HCT116 (cell line): ENCODE measurements around the gene FBXL19.

Experiments
- CBX3 ChIP-seq: IDR thresholded peaks from 2 replicates; pipeline ENCODE4 v1.6.1; 2012; ENCODE audit warnings: low read depth
- CEBPB ChIP-seq: IDR thresholded peaks from 2 replicates; pipeline ENCODE4 v1.6.1; 2012; ENCODE audit warnings: low read depth
- JUND ChIP-seq: IDR thresholded peaks from 2 replicates; pipeline ENCODE4 v1.6.1; 2012
- POLR2A ChIP-seq: IDR thresholded peaks from 2 replicates; pipeline ENCODE4 v1.7.0; 2011; ENCODE audit warnings: borderline replicate concordance; ENCODE audit not compliant: insufficient read depth, insufficient read length; ENCODE audit errors: extremely low read depth
- POLR2AphosphoS5 ChIP-seq: IDR thresholded peaks from 2 replicates; pipeline ENCODE4 v1.6.1; 2011; ENCODE audit warnings: mild to moderate bottlenecking, low read depth, low read length, moderate library complexity
- SP1 ChIP-seq: IDR thresholded peaks from 2 replicates; pipeline ENCODE4 v1.6.1; 2012; ENCODE audit warnings: low read depth
- YY1 ChIP-seq: IDR thresholded peaks from 2 replicates; pipeline ENCODE4 v1.6.1; 2011; ENCODE audit warnings: low read length, low read depth, moderate library complexity, mild to moderate bottlenecking; ENCODE audit not compliant: insufficient replicate concordance; ENCODE audit errors: extremely low read depth
- TF ChIP-seq, protein P1 (sequence below): IDR thresholded peaks from 2 replicates; pipeline ENCODE4 v1.6.1; 2012; ENCODE audit warnings: low read depth
- TF ChIP-seq, protein P2 (sequence below), 3 experiments: fragments of 200-600 bp in 1 of 3; sonication (generic) in 1 of 3; IDR thresholded peaks in 2 of 3; conservative IDR thresholded peaks in 1 of 3; 2 replicates each; pipeline ENCODE4 v1.5.1; 2012 to 2017; ENCODE audit warnings: low read depth in 2 of 3, low read length in 2 of 3, antibody characterized with exemption in 1 of 3, borderline replicate concordance in 1 of 3, control low read depth in 1 of 3, mild to moderate bottlenecking in 1 of 3, mixed read lengths in 1 of 3, mixed run types in 1 of 3, moderate library complexity in 1 of 3; ENCODE audit not compliant: insufficient read depth in 1 of 3

DNA sequence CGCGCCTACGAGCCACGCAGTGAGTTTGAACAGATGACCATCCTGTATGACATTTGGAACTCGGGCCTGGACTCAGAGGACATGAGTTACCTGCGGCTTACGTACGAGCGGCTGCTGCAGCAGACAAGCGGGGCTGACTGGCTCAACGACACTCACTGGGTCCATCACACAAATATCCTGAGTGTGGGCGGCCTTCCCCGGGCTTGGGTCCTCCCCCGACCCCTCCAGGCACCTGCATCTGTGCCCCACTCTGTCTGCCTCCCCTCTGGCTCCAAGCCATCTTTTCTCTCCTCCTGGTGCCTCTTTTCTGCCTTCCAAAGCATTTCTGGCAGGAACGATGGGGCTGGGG is 56.6 kb downstream of the FBXL19 start:
- TF ChIP-seq YY1 (no peak), CBX3 (no peak), SP1 (no peak), JUND (no peak), POLR2A (no peak), POLR2AphosphoS5 (no peak), CEBPB (no peak)
- TF ChIP-seq, protein P1, sequence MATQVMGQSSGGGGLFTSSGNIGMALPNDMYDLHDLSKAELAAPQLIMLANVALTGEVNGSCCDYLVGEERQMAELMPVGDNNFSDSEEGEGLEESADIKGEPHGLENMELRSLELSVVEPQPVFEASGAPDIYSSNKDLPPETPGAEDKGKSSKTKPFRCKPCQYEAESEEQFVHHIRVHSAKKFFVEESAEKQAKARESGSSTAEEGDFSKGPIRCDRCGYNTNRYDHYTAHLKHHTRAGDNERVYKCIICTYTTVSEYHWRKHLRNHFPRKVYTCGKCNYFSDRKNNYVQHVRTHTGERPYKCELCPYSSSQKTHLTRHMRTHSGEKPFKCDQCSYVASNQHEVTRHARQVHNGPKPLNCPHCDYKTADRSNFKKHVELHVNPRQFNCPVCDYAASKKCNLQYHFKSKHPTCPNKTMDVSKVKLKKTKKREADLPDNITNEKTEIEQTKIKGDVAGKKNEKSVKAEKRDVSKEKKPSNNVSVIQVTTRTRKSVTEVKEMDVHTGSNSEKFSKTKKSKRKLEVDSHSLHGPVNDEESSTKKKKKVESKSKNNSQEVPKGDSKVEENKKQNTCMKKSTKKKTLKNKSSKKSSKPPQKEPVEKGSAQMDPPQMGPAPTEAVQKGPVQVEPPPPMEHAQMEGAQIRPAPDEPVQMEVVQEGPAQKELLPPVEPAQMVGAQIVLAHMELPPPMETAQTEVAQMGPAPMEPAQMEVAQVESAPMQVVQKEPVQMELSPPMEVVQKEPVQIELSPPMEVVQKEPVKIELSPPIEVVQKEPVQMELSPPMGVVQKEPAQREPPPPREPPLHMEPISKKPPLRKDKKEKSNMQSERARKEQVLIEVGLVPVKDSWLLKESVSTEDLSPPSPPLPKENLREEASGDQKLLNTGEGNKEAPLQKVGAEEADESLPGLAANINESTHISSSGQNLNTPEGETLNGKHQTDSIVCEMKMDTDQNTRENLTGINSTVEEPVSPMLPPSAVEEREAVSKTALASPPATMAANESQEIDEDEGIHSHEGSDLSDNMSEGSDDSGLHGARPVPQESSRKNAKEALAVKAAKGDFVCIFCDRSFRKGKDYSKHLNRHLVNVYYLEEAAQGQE, result no peak
- TF ChIP-seq, protein P2, sequence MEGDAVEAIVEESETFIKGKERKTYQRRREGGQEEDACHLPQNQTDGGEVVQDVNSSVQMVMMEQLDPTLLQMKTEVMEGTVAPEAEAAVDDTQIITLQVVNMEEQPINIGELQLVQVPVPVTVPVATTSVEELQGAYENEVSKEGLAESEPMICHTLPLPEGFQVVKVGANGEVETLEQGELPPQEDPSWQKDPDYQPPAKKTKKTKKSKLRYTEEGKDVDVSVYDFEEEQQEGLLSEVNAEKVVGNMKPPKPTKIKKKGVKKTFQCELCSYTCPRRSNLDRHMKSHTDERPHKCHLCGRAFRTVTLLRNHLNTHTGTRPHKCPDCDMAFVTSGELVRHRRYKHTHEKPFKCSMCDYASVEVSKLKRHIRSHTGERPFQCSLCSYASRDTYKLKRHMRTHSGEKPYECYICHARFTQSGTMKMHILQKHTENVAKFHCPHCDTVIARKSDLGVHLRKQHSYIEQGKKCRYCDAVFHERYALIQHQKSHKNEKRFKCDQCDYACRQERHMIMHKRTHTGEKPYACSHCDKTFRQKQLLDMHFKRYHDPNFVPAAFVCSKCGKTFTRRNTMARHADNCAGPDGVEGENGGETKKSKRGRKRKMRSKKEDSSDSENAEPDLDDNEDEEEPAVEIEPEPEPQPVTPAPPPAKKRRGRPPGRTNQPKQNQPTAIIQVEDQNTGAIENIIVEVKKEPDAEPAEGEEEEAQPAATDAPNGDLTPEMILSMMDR (IDR thresholded peaks at IDR 0.05 in 2 of 3, conservative IDR thresholded peaks at IDR 0.05 in 1 of 3; ENCODE audit: borderline replicate concordance in 1 of 3, insufficient read depth in 1 of 3, low read depth in 2 of 3, low read length in 2 of 3), result no peak
